Mucosa of descending colon (tissue), 3 donors: ENCODE data around the gene IL22RA2. TPM values are rescaled to one million over a fixed set of nuclear protein-coding genes. Genes with fewer than 3 reads are reported as not detected.

Experiments
- ATAC-seq: fragments of 200-7000 bp; cut with Tn5 transposase; one replicate; pipeline ENCODE4 v1.9.1; 2020; ENCODE audit warnings: mild to moderate bottlenecking, moderate library complexity
- DNase-seq, 3 donors: peaks; one replicate each; pipeline ENCODE4 v3.0.0-alpha.2; 2020
- H3K36me3 ChIP-seq: fragments of 200-600 bp; one replicate; pipeline ENCODE4 v1.8.0; 2021; ENCODE audit warnings: low read depth, mild to moderate bottlenecking
- H3K4me1 ChIP-seq: fragments of 200-600 bp; one replicate; pipeline ENCODE4 v1.8.0; 2021; ENCODE audit warnings: low read depth, mild to moderate bottlenecking
- H3K4me3 ChIP-seq: fragments of 200-600 bp; one replicate; pipeline ENCODE4 v1.8.0; 2021; ENCODE audit warnings: mild to moderate bottlenecking
- H3K9me3 ChIP-seq: fragments of 200-600 bp; one replicate; pipeline ENCODE4 v1.8.0; 2021; ENCODE audit warnings: mild to moderate bottlenecking
- intact Hi-C, 2 donors: fragments of 100-400 bp; cut with DNase I in 1 of 2; cut with micrococcal nuclease in 1 of 2; formaldehyde crosslinking; loops; one replicate each; pipeline versions ENCODE4 v1.11.0 to v1.11.1; 2022; cut with DNase I, micrococcal nuclease
- total RNA-seq, 3 donors: library from RNA; stranded (reverse); fragmentation: NEBNext Ultra II Directional in 2 of 3; extraction: Animal tissue kit (Norgen Biotek cat#: 25700) in 2 of 3; gene quantifications; one replicate each; pipeline versions ENCODE4 v1.2.1 to v1.2.4, GENCODE V29; 2021 to 2023
- TF ChIP-seq, protein P1 (sequence below): fragments of 200-600 bp; IDR thresholded peaks from one replicate; pipeline ENCODE4 v1.8.0; 2022; ENCODE audit warnings: antibody characterized with exemption, mild to moderate bottlenecking
- donor health status: DM: no; HTN: no; CAD: no; lungs with moderate emphysema.
- donor health status: DM: no; HTN: no; CAD: no.
- donor health status: DM: no; HTN: yes; CAD: no.

IL22RA2 gene
- total RNA-seq, 3 donors from 2014 or later = not detected

DNA sequence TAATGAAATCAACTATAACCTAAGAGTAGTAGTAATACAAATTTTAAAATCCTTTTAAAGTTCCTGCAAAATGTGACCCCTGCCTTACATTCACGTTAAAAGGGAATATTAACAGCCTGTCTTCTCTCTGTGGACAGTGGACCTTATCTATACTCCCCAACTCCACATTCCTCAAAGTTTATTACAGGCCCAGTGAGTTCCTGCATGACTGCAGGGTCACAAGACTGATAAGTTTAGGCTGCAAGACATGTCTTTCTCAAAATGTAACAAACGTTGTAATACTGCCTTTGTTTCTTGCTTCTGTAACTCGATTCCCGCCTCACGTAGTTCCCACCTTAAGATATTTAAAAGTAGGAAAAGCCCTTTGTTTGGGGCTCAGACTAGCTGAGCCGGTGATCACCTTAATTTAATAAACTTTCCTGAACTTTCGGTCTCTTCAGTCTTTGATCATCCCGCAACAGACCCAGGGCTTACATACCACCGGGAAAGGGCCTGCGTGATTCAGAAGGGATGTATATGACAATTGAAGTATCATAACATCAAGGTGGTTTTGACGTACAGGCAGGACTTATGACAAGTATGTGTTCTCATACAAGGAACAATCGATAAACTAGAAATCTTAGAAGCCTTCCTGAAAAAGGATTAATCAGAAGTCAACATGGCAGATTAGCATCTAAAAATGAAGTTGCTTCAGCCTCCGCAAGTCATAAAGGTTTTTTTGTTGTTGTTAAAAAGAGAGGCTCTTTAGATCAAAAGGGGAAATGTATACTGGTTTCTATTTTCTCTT lies 3.0 kb downstream of the IL22RA2 start:
- Histone ChIP-seq H3K9me3 (no peaks in the 10 kb centered on the region), H3K4me3 (no peak overlapping the region), H3K4me1 (no peaks in the 10 kb centered on the region), H3K36me3 (no peaks in the 10 kb centered on the region)
- TF ChIP-seq, protein P1, sequence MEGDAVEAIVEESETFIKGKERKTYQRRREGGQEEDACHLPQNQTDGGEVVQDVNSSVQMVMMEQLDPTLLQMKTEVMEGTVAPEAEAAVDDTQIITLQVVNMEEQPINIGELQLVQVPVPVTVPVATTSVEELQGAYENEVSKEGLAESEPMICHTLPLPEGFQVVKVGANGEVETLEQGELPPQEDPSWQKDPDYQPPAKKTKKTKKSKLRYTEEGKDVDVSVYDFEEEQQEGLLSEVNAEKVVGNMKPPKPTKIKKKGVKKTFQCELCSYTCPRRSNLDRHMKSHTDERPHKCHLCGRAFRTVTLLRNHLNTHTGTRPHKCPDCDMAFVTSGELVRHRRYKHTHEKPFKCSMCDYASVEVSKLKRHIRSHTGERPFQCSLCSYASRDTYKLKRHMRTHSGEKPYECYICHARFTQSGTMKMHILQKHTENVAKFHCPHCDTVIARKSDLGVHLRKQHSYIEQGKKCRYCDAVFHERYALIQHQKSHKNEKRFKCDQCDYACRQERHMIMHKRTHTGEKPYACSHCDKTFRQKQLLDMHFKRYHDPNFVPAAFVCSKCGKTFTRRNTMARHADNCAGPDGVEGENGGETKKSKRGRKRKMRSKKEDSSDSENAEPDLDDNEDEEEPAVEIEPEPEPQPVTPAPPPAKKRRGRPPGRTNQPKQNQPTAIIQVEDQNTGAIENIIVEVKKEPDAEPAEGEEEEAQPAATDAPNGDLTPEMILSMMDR = no peak
- intact Hi-C loops = no loop called here
- DNase-seq = no peak
- ATAC-seq = no peak

DNA sequence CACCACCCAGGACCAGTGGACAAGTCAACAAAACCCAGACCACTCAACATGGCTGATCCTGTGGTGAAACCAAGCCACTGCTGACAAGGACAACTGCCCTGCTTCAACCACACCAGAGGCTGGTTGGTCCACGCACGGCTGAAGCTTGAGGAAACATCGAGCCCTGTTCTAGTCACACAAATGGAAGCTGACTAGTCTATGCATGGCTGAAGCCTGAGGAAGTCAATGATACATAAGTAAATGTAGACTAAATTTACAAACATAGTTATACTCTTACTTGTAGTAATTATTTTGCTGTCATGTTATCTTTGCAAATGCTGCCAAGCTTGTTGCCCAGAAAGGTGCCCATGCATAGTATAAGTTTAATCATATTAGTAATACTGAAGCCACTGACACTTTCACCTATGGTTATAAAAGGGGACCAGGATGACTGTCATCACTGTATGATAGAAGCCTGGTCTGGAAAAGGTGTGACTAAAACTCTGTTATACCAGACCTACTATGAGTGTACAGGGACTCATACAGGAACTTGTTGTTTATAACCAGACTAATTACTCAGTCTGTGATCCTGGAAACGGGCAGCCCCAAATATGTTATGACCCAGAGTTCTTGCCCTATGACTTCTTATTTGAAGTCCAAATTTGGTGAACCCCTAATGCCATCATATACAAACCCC lies 5.6 kb downstream of the IL22RA2 start:
- no peak for DNase-seq
- Histone ChIP-seq H3K9me3 (peaks cover 5% of the 10 kb centered on the region), H3K4me1 (no peaks in the 10 kb centered on the region), H3K36me3 (no peaks in the 10 kb centered on the region), H3K4me3 (no peak overlapping the region)
- ATAC-seq = no peak
- TF ChIP-seq, protein P1 = no peak
- intact Hi-C loops = no loop called here

DNA sequence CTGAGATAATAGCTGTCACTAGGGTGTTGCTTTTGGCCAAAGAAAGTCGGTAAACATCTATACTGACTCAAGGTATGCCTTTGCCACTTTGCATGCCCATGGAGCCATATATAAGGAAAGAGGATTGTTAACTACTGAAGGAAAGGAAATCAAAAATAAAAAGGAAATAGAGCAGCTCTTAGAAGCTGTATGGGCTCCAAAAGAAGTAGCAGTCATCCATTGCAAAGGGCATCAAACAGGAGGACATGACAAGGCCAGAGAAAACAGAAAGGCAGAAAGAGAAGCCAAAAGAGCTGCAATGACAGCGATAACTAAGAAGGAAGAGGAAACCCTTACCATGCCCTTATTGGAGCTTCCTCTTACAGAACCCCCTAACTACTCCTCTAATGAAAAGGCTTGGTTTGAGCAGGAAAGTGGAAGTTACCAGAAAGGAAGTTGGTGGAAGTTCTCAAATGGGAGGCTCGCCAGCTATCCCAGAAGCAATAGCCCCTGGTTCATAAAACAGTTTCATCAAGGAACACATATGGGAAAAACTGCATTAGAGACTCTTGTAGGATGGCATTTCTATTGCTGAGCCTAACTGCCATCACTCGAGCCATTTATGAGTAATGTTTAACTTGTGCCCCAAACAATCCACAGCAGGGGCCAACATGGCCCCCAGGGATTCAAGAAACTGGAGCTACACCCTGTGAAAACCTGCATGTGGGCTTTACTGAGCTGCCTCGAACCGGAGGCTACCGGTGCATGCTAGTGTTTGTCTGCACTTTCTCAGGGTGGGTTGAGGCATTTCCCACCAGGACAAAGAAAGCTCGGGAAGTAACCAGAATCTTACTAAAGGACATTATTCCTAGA lies 7.0 kb downstream of the IL22RA2 start:
- H3K4me1 ChIP-seq = no peaks in the 10 kb centered on the region
- ATAC-seq (no peak), DNase-seq (no peak)
- peaks cover 5% of the 10 kb centered on the region for H3K9me3 ChIP-seq
- intact Hi-C loops = no loop called here
- H3K36me3 ChIP-seq = no peaks in the 10 kb centered on the region
- TF ChIP-seq, protein P1 = no peak
- H3K4me3 ChIP-seq = no peak overlapping the region

DNA sequence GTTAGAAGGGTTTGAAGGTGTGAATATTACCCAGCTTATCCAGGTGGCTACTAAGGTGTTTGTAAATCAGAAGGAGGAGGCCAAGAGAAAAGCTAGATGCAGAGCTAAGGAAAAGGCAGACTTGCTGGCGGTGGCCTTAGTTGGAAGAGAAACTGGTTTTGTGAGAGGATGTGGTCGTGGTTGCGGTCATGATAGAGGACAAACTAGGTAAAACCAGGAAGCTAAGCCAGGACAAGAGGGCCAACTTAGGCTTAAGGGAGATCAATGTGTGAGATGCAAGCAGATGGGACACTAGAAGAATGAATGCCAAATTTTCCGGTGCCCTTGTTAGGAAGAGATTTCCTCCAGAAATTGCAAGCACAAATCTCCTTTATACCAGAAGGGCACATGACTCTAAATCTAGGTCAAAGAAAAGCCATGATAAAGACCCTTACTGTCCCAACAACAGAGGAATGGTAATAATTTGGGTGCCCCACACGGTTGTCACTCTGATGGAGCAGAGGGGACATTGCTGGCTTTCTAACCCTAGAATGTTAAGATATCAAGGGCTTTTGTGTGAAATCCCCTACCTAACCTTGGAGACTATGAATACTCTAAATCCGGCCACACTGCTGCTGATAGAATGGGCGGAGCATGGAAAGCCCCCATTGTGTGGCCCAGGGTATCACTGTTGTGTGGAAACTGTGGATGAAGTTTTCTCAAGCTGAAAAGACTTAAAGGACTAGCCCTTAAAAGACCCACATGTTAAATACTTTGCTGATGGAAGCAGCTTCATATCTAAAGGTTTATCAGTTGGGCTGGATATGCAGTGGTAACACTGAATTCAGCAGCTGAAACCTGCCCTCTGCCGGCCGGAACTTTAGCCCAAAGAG lies 7.8 kb downstream of the IL22RA2 start:
- TF ChIP-seq, protein P1 = no peak
- H3K9me3 ChIP-seq = peaks cover 5% of the 10 kb centered on the region
- H3K4me1 ChIP-seq = no peaks in the 10 kb centered on the region
- H3K4me3 ChIP-seq = no peak overlapping the region
- intact Hi-C loops = no loop called here
- no peaks in the 10 kb centered on the region for H3K36me3 ChIP-seq
- DNase-seq (peak in 2 of 3 donors; percentile 70 to 73), ATAC-seq (peak; percentile 51)

DNA sequence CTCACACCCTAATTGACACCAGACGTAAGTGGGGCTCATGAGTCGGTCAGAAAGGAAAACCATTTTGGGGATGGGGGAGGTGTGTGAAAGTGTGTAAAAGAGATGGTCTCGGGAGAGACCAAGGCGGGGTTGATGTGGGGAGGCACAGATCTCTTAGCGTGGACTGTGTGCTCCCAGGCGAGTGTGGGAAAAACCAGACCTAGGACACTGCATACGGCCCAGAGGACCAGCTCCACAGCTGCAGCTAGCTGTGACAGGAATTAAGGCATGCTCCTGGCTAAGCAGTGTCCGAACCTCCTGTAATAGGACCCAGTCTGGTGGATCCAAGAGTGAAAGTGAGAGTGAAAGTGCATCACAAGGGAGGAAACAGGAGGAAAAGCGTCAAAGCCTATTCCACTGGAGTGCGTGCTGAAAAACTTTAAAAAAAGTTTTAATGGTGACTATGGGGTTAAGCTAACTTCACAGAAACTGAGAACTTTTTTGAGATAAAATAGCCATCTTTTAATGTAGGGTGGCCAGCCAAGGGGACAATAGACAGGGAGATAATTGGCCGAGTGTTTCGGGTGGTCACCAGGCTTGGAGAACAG lies 9.6 kb downstream of the IL22RA2 start:
- intact Hi-C loops = no loop called here
- Histone ChIP-seq H3K9me3 (peaks cover 5% of the 10 kb centered on the region), H3K4me3 (no peak overlapping the region), H3K36me3 (no peaks in the 10 kb centered on the region), H3K4me1 (no peaks in the 10 kb centered on the region)
- TF ChIP-seq, protein P1 = no peak
- ATAC-seq (no peak), DNase-seq (no peak)
